ENCODE data around the gene PPM1N. TPM values are rescaled to one million over a fixed set of nuclear protein-coding genes. Genes with fewer than 3 reads are reported as not detected.
A peak's percentile ranks its signal among the peaks of the same experiment; 100 is the strongest.
"Not testable (repeated sequence)": the region's sequence is repeated elsewhere in the genome, so short reads cannot be mapped to it uniquely, and the experiment has no call there.

PPM1N gene
- polyA plus RNA-seq, 4 donors = 0.22 to 0.62 (median 0.34) TPM

GRCh38 chr19:45506989-45507871 is 9.0 kb downstream of the PPM1N start, which contains the start of gene VASP:
Gene VASP (plus strand): TSS chr19:45507479. CDS start chr19:45507772, 293 bp downstream.
- DNase-seq (ENCODE audit: low read depth in 4 of 4, low spot score in 2 of 4) = peak in 2 of 4 donors; percentile 70 to 75

DNA sequence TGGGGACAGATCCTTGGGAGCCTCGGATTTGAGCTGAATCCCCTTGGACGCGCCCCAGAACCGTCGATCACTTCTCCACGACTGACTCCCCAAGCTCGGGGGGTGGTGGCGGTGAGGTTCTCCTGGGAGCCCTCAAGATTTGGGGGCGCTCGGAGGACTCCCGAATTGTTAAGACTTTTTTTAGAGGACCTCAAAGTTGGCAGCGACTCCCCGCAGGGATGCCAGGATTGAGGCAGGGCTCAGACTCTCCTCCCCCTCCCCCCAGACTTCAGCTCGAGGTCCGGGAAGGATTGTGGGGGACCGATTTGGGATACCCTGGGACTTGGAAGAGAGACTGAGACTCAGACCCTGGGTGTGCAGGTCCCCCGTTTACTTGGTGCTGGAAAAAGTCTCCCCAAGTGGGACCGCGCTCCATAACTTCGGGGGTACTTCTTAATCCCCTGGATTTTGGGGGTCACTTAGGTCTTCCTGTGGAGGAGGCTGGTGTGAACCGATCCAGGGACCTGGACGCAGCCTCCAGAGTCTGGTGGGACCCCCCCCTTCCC is 9.7 kb downstream of the PPM1N start:
- DNase-seq (ENCODE audit: low read depth in 4 of 4, low spot score in 2 of 4) = no peak

GRCh38 chr19:45508417-45508860 is 10.2 kb downstream of the PPM1N start:
- no peak for DNase-seq (ENCODE audit: low read depth in 4 of 4, low spot score in 2 of 4)

DNA sequence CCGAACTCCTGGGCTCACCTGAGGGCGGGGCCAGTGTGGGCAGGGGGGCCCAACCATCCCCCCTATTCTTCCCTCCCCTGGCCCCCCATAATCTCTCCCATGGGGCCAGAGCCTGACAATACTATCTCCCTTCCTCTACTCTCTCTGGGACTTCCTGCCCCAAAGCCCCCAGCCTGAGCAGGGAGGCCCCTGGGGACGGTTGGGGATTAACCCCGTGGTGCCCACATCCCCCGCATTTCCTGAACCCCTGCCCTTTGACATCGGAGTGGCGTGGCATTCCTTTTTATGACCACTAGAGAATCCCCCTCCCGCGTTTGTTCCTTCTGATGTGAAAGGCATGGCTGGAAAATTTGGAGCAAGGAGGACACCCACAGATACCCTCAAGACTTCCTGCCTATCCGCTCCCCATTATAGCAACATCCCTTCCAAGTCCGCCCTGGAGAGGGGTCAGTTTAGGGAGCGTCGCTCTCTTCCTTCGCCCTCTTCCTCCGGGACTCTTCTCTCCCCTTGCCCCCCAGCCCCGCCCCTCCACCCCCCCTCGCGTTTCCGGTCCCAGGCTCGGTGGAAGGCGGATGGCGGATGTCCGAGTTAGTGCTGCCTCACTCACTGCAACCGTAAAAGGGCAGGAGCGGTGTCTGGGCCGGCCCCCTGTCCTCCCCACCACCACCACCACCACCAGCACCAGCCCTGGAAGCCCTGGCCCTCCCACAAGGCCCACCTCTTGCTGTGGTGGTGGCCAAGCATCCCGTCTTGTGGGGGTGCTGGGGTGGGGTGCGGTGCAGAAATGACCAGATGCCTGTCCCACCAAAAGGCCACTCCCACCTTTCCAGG is 10.8 kb downstream of the PPM1N start:
- DNase-seq (ENCODE audit: low read depth in 4 of 4, low spot score in 2 of 4) = no peak

DNA sequence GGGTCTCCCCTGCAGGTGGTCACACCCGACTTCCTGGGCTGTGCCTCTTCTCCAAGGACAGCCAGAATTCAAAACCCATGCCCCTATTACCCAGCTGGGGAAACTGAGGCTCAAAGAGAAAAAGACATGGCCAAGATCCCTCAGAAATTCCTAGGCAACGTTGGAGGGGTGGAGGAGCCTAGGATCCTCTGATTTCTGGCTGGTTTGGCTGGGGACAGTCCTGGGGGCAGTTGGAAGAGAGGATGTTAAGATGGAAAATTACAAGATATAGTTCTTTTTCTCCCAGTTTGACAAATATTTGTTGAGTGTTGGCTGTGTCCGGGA is 11.4 kb downstream of the PPM1N start:
- DNase-seq (ENCODE audit: low read depth in 4 of 4, low spot score in 2 of 4) = no peak

GRCh38 chr19:45510352-45510751 is 12.1 kb downstream of the PPM1N start:
- not testable (repeated sequence) for DNase-seq (ENCODE audit: low read depth in 4 of 4, low spot score in 2 of 4)

- DNase-seq (ENCODE audit: low read depth in 4 of 4, low spot score in 2 of 4) = no peak
These were observed 12.8 kb downstream of the PPM1N start for GRCh38 chr19:45511074-45511473.

GRCh38 chr19:45512881-45513483 is 14.7 kb downstream of the PPM1N start:
- no peak for DNase-seq (ENCODE audit: low read depth in 4 of 4, low spot score in 2 of 4)

DNA sequence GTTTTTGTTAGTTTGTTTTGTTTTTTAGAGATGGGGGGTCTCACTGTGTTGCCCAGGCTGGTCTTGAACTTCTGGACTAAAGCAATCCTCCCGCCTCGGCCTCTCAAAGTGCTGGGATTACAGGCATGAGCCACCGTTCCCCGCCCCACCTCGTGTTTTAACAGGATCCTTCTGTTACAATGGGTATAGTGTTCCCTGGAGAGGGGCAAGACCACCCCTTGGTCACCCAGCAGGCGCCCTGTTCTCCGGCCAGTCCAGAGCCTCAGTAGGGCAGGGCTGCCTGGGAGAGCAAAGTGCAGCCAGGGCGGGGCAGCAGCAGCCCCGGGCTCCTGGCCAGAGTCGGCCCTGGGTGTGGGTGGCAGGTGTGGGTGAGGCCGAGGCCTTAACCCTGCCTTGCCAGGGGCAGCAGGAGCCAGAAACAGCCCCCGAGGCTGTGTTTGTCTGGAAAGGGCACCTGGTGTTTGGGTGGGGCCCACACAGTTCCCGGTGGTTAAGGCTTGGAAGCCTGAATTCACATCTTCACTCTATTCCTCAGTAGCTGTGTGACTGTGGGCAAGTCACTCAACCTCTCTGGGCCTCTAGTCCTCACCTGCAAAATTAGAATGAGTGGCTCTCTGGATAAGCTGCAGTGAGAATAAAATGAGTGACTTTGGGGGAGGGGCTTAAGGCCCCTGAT is 16.3 kb downstream of the PPM1N start:
- no peak for DNase-seq (ENCODE audit: low read depth in 4 of 4, low spot score in 2 of 4)

- no peak for DNase-seq (ENCODE audit: low read depth in 4 of 4, low spot score in 2 of 4)
These were observed 16.9 kb downstream of the PPM1N start for GRCh38 chr19:45515081-45515624.

GRCh38 chr19:45515807-45516401 is 17.7 kb downstream of the PPM1N start:
- DNase-seq (ENCODE audit: low read depth in 4 of 4, low spot score in 2 of 4) = no peak

DNA sequence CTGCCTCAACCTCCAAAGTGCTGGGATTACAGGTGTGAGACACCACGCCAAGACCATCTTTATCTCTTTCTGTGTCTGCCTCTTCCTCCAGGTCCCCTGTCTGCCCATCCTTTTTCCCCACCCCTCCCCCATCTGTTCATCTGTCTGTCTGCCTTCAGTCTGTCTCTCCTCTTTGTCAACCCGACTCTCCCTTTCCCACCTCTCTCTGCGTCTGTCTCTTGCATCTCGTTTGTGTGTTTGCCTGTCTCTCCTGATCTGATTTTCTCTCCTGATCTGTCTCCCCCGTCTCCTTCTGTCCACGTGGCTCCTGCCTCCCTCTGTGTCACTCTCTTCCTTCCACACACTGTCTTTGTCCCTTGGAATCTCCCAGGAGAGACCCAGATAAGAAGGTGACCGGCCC is 19.0 kb downstream of the PPM1N start:
- DNase-seq (ENCODE audit: low read depth in 4 of 4, low spot score in 2 of 4) = no peak

DNA sequence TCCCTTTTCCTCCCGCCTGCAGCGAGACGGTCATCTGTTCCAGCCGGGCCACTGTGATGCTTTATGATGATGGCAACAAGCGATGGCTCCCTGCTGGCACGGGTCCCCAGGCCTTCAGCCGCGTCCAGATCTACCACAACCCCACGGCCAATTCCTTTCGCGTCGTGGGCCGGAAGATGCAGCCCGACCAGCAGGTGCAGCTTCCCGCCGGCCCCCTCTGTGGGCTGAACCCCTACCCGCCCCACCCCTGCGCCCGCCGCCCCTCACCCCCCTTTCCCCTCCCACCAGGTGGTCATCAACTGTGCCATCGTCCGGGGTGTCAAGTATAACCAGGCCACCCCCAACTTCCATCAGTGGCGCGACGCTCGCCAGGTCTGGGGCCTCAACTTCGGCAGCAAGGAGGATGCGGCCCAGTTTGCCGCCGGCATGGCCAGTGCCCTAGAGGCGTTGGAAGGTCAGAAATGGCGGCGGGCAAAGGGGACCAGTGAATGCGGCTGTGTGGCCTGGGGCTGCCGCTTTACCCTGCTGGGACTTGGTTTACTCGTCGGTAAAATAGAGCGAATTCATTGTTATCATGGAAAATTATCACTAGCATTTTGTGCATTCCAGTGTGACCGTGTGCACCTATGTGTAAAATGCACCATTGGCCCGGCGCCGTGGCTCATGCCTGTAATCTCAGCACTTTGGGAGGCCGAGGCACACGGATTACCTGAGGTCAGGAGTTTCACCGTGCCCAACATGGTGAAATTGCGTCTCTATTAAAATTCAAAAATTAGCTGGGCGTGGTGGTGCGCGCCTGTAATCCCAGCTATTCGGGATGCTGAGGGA is 19.6 kb downstream of the PPM1N start:
- no peak for DNase-seq (ENCODE audit: low read depth in 4 of 4, low spot score in 2 of 4)

DNA sequence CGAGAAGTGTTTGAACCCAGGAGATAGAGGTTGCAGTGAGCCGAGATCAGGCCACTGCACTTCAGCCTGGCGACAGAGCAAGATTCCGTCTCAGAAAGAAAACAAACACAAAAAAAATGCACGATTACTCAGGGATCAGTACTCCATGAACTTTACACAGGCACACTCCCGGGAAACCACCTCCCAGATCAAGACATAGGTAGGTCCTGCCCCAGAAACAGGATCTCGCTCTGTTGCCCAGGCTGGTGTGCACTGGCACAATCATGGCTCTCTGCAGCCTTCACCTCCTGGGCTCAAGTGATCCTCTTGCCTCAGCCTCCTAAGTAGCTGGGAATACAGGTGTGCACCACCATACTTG is 20.2 kb downstream of the PPM1N start:
- no peak for DNase-seq (ENCODE audit: low read depth in 4 of 4, low spot score in 2 of 4)

GRCh38 chr19:45522010-45522941 is 24.0 kb downstream of the PPM1N start:
- DNase-seq (ENCODE audit: low read depth in 4 of 4, low spot score in 2 of 4) = no peak

- peak in 2 of 4 donors; percentile 67 to 87 for DNase-seq (ENCODE audit: low read depth in 4 of 4, low spot score in 2 of 4)
These were observed 25.5 kb downstream of the PPM1N start for GRCh38 chr19:45523642-45524256.

DNA sequence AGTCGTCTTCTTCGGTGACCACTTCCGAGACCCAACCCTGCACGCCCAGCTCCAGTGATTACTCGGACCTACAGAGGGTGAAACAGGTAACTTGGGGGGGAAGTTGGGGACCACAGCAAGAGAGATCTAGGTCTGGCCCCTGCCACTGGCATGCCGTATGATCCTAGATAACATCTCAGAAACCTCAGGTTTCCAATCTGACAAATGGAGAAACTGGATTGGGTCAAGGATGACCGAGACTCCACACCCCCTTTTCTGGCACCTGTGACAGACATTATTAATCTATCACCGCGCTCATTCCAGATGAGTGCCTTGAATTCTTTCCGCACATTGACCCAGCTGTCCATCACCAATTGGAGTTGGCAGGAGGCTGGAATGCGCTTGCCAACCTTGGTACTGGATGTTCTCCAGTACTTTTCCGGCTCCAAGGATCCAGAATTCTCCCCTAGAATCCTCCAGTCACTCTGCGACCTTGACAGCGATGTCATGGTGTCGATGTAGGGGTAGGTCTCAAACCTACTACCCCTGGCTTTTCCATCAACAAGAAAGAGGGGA is 26.4 kb downstream of the PPM1N start:
- DNase-seq (ENCODE audit: low read depth in 4 of 4, low spot score in 2 of 4) = no peak
